ENCODE measurements around the gene TOGARAM1. TPM values are rescaled to one million over a fixed set of nuclear protein-coding genes. Genes with fewer than 3 reads are reported as not detected.

The TOGARAM1 gene
- total RNA-seq, 4 donors from 2014 or later, result 12.0 to 21.2 (median 20.0) TPM

DNA sequence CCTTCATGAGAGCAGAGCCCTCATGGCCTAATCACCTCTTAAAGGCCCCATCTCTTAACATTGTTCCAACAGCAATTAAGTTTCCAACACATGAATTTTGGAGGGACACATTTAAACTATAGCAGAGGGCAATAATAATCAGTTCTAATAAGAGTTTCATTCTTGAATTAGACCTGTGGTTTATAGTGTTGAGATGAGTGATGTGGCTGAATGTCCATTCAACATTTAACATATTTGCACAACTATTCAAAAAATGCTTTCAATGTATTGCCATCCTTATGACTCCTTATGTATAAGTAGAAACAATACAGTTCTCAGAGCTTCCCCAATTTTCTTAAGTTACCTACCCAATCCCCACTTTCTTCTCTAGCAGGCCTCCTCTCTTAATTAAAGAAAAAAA lies 21.8 kb upstream of the TOGARAM1 start:
- no peak for ATAC-seq
- peaks cover 6 to 56% of the 10 kb centered on the region in 2 donors for H3K36me3 ChIP-seq

DNA sequence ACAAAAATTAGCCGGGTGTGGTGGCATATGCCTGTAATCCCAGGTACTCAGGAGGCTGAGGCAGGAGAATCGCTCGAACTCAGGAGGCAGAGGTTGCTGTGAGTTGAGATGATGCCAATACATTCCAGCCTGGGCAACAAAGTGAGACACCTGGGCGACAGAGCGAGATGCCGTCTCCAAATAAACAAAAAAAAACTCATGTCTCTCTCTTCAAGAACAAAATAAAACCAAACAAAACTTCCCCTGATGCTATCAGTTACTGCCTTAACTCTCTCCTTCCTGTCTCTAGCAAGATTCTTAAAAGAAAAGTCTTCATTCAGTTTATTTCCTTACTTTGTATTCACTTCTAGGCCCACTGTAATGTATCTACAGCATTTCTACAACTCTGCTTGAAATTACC lies 21.0 kb upstream of the TOGARAM1 start:
- Histone ChIP-seq H3K36me3 (peaks cover 10 to 63% of the 10 kb centered on the region in 2 donors), H3K27ac (no peak overlapping the region), H3K4me1 (peaks cover 0 to 5% (median 0%) of the 10 kb centered on the region in 3 donors), H3K4me3 (no peak overlapping the region), H3K9me3 (no peaks in the 10 kb centered on the region), H3K27me3 (no peaks in the 10 kb centered on the region)
- TF ChIP-seq POLR2A (IDR thresholded peaks at IDR 0.05), result no peak
- TF ChIP-seq, protein P1, sequence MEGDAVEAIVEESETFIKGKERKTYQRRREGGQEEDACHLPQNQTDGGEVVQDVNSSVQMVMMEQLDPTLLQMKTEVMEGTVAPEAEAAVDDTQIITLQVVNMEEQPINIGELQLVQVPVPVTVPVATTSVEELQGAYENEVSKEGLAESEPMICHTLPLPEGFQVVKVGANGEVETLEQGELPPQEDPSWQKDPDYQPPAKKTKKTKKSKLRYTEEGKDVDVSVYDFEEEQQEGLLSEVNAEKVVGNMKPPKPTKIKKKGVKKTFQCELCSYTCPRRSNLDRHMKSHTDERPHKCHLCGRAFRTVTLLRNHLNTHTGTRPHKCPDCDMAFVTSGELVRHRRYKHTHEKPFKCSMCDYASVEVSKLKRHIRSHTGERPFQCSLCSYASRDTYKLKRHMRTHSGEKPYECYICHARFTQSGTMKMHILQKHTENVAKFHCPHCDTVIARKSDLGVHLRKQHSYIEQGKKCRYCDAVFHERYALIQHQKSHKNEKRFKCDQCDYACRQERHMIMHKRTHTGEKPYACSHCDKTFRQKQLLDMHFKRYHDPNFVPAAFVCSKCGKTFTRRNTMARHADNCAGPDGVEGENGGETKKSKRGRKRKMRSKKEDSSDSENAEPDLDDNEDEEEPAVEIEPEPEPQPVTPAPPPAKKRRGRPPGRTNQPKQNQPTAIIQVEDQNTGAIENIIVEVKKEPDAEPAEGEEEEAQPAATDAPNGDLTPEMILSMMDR (IDR thresholded peaks at IDR 0.05), result no peak
- WGBS, 2 donors (ENCODE audit: low coverage in 1 of 2), result 67 to 92% methylated on average over 1 to 4 of the region's 6 CpGs
- ATAC-seq, result no peak

More for the DNA sequence above, 21.8 kb upstream of the TOGARAM1 start:
- Histone ChIP-seq H3K27me3 (no peaks in the 10 kb centered on the region), H3K4me1 (peaks cover 0 to 1% (median 0%) of the 10 kb centered on the region in 3 donors), H3K4me3 (no peak overlapping the region), H3K9me3 (no peaks in the 10 kb centered on the region), H3K27ac (no peak overlapping the region)
- TF ChIP-seq POLR2AphosphoS5 (IDR thresholded peaks at IDR 0.05) (no peak), EP300 (IDR thresholded peaks at IDR 0.05) (no peak), POLR2A (IDR thresholded peaks at IDR 0.05) (no peak)
- TF ChIP-seq, protein P1 (IDR thresholded peaks at IDR 0.05), result no peak

DNA sequence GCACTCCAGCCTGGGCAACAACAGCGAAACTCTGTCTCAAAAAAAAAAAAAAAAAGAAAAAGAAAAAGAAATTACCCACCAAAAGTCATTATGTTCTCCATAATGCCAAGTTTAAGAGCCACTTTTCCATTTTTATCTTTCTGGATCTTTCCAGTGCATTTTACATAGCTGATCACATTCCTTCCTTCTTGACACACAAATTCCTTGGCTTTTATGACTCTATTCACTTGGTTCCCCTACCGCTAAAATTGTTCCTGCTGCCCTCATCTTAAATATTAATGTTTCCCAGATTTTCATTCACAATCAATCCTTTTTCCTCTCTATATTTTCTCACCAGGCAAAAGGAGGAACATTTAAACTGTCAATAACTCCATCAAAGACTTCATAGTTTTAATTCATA lies 20.4 kb upstream of the TOGARAM1 start:
- no peak overlapping the region for H3K4me3 ChIP-seq

DNA sequence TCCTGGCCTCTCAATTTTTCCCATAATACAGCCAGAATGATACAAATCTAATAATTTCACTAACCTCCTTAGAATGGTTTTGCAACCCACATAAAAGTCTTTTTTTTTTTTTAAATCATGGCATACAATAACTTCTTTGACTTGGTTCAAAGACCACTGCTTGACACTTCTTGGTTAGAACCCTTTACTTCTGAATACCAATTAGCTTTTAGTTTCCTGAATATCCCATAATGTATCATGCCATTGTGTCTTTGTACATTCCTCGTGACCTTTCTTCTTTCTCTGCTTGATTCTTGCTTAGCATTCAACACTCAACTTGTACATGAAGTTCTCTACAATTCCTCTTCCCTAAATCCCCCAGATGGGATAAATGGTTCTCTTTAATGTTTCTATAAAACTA lies 19.6 kb upstream of the TOGARAM1 start:
- no peak overlapping the region for H3K4me3 ChIP-seq
- no peaks in the 10 kb centered on the region for H3K27me3 ChIP-seq
- peaks cover 10 to 58% of the 10 kb centered on the region in 2 donors for H3K36me3 ChIP-seq
- no peaks in the 10 kb centered on the region for H3K9me3 ChIP-seq
- WGBS, 2 donors (ENCODE audit: low coverage in 1 of 2), result 82 to 88% methylated on average over 1 of the region's 1 CpG
- no peak for ATAC-seq
- H3K4me1 ChIP-seq, result peaks cover 0 to 5% (median 0%) of the 10 kb centered on the region in 3 donors
- TF ChIP-seq, protein P1 (IDR thresholded peaks at IDR 0.05), result no peak
- H3K27ac ChIP-seq, result no peak overlapping the region

More for the DNA sequence above, 20.4 kb upstream of the TOGARAM1 start:
- Histone ChIP-seq H3K27me3 (no peaks in the 10 kb centered on the region), H3K27ac (no peak overlapping the region), H3K4me1 (peaks cover 0 to 5% (median 0%) of the 10 kb centered on the region in 3 donors), H3K9me3 (no peaks in the 10 kb centered on the region), H3K36me3 (peaks cover 10 to 58% of the 10 kb centered on the region in 2 donors)
- ATAC-seq, result no peak
- TF ChIP-seq EP300 (IDR thresholded peaks at IDR 0.05), result no peak
- TF ChIP-seq POLR2A (IDR thresholded peaks at IDR 0.05), result no peak
- TF ChIP-seq POLR2AphosphoS5 (IDR thresholded peaks at IDR 0.05), result no peak
- TF ChIP-seq, protein P1 (IDR thresholded peaks at IDR 0.05), result no peak
- 85 to 100% methylated on average over 2 of the region's 2 CpGs for WGBS, 2 donors (ENCODE audit: low coverage in 1 of 2)

DNA sequence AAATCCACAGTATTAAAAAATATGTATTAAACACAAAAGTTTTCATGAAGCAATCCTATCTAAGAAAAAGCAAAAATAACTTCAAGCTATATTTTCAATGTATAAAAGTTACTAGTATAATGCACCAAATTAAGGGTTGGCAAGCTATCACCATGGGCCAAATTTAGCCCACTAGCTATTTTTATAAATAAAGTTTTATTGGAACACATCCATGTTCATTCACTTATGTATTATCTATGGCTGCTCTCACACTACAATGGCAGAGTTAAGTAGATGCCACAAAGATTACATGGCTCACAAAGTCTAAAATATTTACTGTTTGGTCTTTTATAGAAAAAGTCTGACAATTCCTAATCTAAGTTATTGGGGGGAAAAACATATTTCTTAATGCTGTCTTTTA lies 17.9 kb upstream of the TOGARAM1 start:
- no peaks in the 10 kb centered on the region for H3K9me3 ChIP-seq
- TF ChIP-seq, protein P1 (IDR thresholded peaks at IDR 0.05), result no peak
- TF ChIP-seq POLR2A (IDR thresholded peaks at IDR 0.05), result no peak
- TF ChIP-seq POLR2AphosphoS5 (IDR thresholded peaks at IDR 0.05), result no peak
- no peak for TF ChIP-seq EP300 (IDR thresholded peaks at IDR 0.05)
- H3K27ac ChIP-seq, result no peak overlapping the region
- H3K4me1 ChIP-seq, result peaks cover 0 to 5% (median 0%) of the 10 kb centered on the region in 3 donors
- peaks cover 10 to 47% of the 10 kb centered on the region in 2 donors for H3K36me3 ChIP-seq
- H3K27me3 ChIP-seq, result no peaks in the 10 kb centered on the region
- no peak overlapping the region for H3K4me3 ChIP-seq
- ATAC-seq, result no peak
